Fibroblast of skin of back (primary cell): ENCODE measurements around the gene CACNG4.

Experiments
- DNase-seq: peaks from one replicate; pipeline ENCODE4 v3.0.0-alpha.2; 2013

The CACNG4 gene

GRCh38 chr17:67066717-67067116, 102.2 kb downstream of the CACNG4 start:
- no peak for DNase-seq

- DNase-seq = no peak
Measured at GRCh38 chr17:67067571-67068482, 103.3 kb downstream of the CACNG4 start.

- DNase-seq = no peak
Measured at GRCh38 chr17:67068999-67069398, 104.5 kb downstream of the CACNG4 start.

- DNase-seq = no peak
Measured at GRCh38 chr17:67069603-67070136, 105.2 kb downstream of the CACNG4 start.

- DNase-seq = no peak
Measured at GRCh38 chr17:67071595-67071994, 107.1 kb downstream of the CACNG4 start.

GRCh38 chr17:67072885-67073284, 108.4 kb downstream of the CACNG4 start:
- DNase-seq = no peak

GRCh38 chr17:67074781-67075180, 110.3 kb downstream of the CACNG4 start:
- no peak for DNase-seq

GRCh38 chr17:67076290-67076689, 111.8 kb downstream of the CACNG4 start:
- DNase-seq = no peak

GRCh38 chr17:67078292-67078691, 113.8 kb downstream of the CACNG4 start:
- no peak for DNase-seq

- no peak for DNase-seq
Measured at GRCh38 chr17:67079491-67079890, 115.0 kb downstream of the CACNG4 start.

- DNase-seq = no peak
Measured at GRCh38 chr17:67080804-67081203, 116.3 kb downstream of the CACNG4 start.

GRCh38 chr17:67082107-67082506, 117.6 kb downstream of the CACNG4 start:
- DNase-seq = no peak
